ENCODE data around the gene RET.

RET gene

GRCh38 chr10:43124094-43124521, 47.2 kb downstream of the RET start:
- Histone ChIP-seq H3K4me3 (ENCODE audit: insufficient read length, low read depth) (no peak overlapping the region), H3K4me1 (ENCODE audit: insufficient read depth, insufficient read length) (peaks cover 2% of the 10 kb centered on the region), H3K27me3 (ENCODE audit: insufficient read depth, insufficient read length) (no peaks in the 10 kb centered on the region), H3K9me3 (ENCODE audit: insufficient read depth, low read length) (no peaks in the 10 kb centered on the region), H3K36me3 (ENCODE audit: insufficient read depth, insufficient read length, low read length) (peaks cover 21% of the 10 kb centered on the region), H3K9ac (ENCODE audit: insufficient read length, low read depth) (no peak overlapping the region)
- TF ChIP-seq SUZ12 (IDR thresholded peaks at IDR 0.05; ENCODE audit: extremely low read depth, insufficient read depth, insufficient read length): no peak
- no peak for TF ChIP-seq YY1 (IDR thresholded peaks at IDR 0.05; ENCODE audit: insufficient read depth, insufficient read length)
- TF ChIP-seq ZNF274 (IDR thresholded peaks at IDR 0.05; ENCODE audit: low read depth, low read length): no peak
- DNase-seq (ENCODE audit: low read depth, low spot score): no peak

- Histone ChIP-seq H3K4me3 (ENCODE audit: insufficient read length, low read depth) (no peak overlapping the region), H3K9ac (ENCODE audit: insufficient read length, low read depth) (no peak overlapping the region), H3K36me3 (ENCODE audit: insufficient read depth, insufficient read length, low read length) (peaks cover 21% of the 10 kb centered on the region), H3K9me3 (ENCODE audit: insufficient read depth, low read length) (no peaks in the 10 kb centered on the region), H3K27me3 (ENCODE audit: insufficient read depth, insufficient read length) (no peaks in the 10 kb centered on the region), H3K4me1 (ENCODE audit: insufficient read depth, insufficient read length) (peaks cover 2% of the 10 kb centered on the region)
- DNase-seq (ENCODE audit: low read depth, low spot score): no peak
- TF ChIP-seq ZNF274 (IDR thresholded peaks at IDR 0.05; ENCODE audit: low read depth, low read length) (no peak), YY1 (IDR thresholded peaks at IDR 0.05; ENCODE audit: insufficient read depth, insufficient read length) (no peak), SUZ12 (IDR thresholded peaks at IDR 0.05; ENCODE audit: extremely low read depth, insufficient read depth, insufficient read length) (no peak)
Observed at GRCh38 chr10:43124574-43125273, 47.9 kb downstream of the RET start.

GRCh38 chr10:43125274-43125845, 48.5 kb downstream of the RET start:
- Histone ChIP-seq H3K36me3 (ENCODE audit: insufficient read depth, insufficient read length, low read length) (peaks cover 21% of the 10 kb centered on the region), H3K4me3 (ENCODE audit: insufficient read length, low read depth) (no peak overlapping the region), H3K27me3 (ENCODE audit: insufficient read depth, insufficient read length) (no peaks in the 10 kb centered on the region), H3K4me1 (ENCODE audit: insufficient read depth, insufficient read length) (peaks cover 2% of the 10 kb centered on the region), H3K9me3 (ENCODE audit: insufficient read depth, low read length) (no peaks in the 10 kb centered on the region), H3K9ac (ENCODE audit: insufficient read length, low read depth) (no peak overlapping the region)
- DNase-seq (ENCODE audit: low read depth, low spot score): no peak
- TF ChIP-seq SUZ12 (IDR thresholded peaks at IDR 0.05; ENCODE audit: extremely low read depth, insufficient read depth, insufficient read length): no peak
- no peak for TF ChIP-seq YY1 (IDR thresholded peaks at IDR 0.05; ENCODE audit: insufficient read depth, insufficient read length)
- no peak for TF ChIP-seq ZNF274 (IDR thresholded peaks at IDR 0.05; ENCODE audit: low read depth, low read length)

- no peak overlapping the region for H3K9ac ChIP-seq (ENCODE audit: insufficient read length, low read depth)
- TF ChIP-seq SUZ12 (IDR thresholded peaks at IDR 0.05; ENCODE audit: extremely low read depth, insufficient read depth, insufficient read length) (no peak), ZNF274 (IDR thresholded peaks at IDR 0.05; ENCODE audit: low read depth, low read length) (no peak), YY1 (IDR thresholded peaks at IDR 0.05; ENCODE audit: insufficient read depth, insufficient read length) (no peak)
- no peaks in the 10 kb centered on the region for H3K27me3 ChIP-seq (ENCODE audit: insufficient read depth, insufficient read length)
- peaks cover 2% of the 10 kb centered on the region for H3K4me1 ChIP-seq (ENCODE audit: insufficient read depth, insufficient read length)
- peaks cover 21% of the 10 kb centered on the region for H3K36me3 ChIP-seq (ENCODE audit: insufficient read depth, insufficient read length, low read length)
- H3K9me3 ChIP-seq (ENCODE audit: insufficient read depth, low read length): no peaks in the 10 kb centered on the region
- H3K4me3 ChIP-seq (ENCODE audit: insufficient read length, low read depth): no peak overlapping the region
- no peak for DNase-seq (ENCODE audit: low read depth, low spot score)
Observed at GRCh38 chr10:43125881-43126731, 49.2 kb downstream of the RET start.

- Histone ChIP-seq H3K36me3 (ENCODE audit: insufficient read depth, insufficient read length, low read length) (peaks cover 21% of the 10 kb centered on the region), H3K4me1 (ENCODE audit: insufficient read depth, insufficient read length) (peaks cover 2% of the 10 kb centered on the region), H3K27me3 (ENCODE audit: insufficient read depth, insufficient read length) (no peaks in the 10 kb centered on the region), H3K9ac (ENCODE audit: insufficient read length, low read depth) (no peak overlapping the region), H3K9me3 (ENCODE audit: insufficient read depth, low read length) (no peaks in the 10 kb centered on the region), H3K4me3 (ENCODE audit: insufficient read length, low read depth) (no peak overlapping the region)
- DNase-seq (ENCODE audit: low read depth, low spot score): no peak
- TF ChIP-seq SUZ12 (IDR thresholded peaks at IDR 0.05; ENCODE audit: extremely low read depth, insufficient read depth, insufficient read length) (no peak), YY1 (IDR thresholded peaks at IDR 0.05; ENCODE audit: insufficient read depth, insufficient read length) (no peak), ZNF274 (IDR thresholded peaks at IDR 0.05; ENCODE audit: low read depth, low read length) (no peak)
Observed at GRCh38 chr10:43126759-43127424, 50.0 kb downstream of the RET start.

- Histone ChIP-seq H3K4me3 (ENCODE audit: insufficient read length, low read depth) (no peak overlapping the region), H3K27me3 (ENCODE audit: insufficient read depth, insufficient read length) (no peaks in the 10 kb centered on the region), H3K36me3 (ENCODE audit: insufficient read depth, insufficient read length, low read length) (peaks cover 21% of the 10 kb centered on the region), H3K9ac (ENCODE audit: insufficient read length, low read depth) (no peak overlapping the region), H3K4me1 (ENCODE audit: insufficient read depth, insufficient read length) (peaks cover 2% of the 10 kb centered on the region), H3K9me3 (ENCODE audit: insufficient read depth, low read length) (no peaks in the 10 kb centered on the region)
- no peak for TF ChIP-seq SUZ12 (IDR thresholded peaks at IDR 0.05; ENCODE audit: extremely low read depth, insufficient read depth, insufficient read length)
- TF ChIP-seq YY1 (IDR thresholded peaks at IDR 0.05; ENCODE audit: insufficient read depth, insufficient read length): no peak
- TF ChIP-seq ZNF274 (IDR thresholded peaks at IDR 0.05; ENCODE audit: low read depth, low read length): no peak
- no peak for DNase-seq (ENCODE audit: low read depth, low spot score)
Observed at GRCh38 chr10:43127442-43127841, 50.6 kb downstream of the RET start.
